ENCODE results near the gene KIZ. TPM values are rescaled to one million over a fixed set of nuclear protein-coding genes. Genes with fewer than 3 reads are reported as not detected.

Gene KIZ
- total RNA-seq, 1 experiment from 2014 or later, result 43.6 TPM

DNA sequence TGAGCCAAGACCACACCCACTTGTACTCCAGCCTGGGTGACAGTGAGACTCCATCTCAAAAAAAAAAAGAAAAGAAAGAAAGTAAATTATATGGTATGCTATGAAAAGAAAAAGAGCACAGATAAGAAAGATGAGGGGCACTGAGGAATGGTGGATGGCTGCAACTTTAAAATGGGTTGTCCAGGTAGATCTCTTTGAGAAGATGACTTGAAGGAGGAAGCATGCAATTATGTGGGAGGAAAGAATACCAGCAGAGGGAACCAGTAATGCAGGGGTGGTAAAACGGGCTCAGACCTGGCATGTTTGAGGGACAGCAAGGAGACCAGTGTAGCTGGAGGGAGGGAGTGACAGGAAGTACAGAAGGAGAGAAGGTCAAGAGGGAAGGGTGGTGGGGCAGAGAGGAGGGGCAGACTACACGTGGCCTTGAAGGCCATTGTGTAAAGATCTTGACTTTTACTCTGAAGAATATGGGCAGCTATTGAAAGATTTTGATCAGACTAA, 42.0 kb upstream of the KIZ start:
- H3K9me3 Mint-ChIP-seq, result peaks cover 12% of the 10 kb centered on the region

DNA sequence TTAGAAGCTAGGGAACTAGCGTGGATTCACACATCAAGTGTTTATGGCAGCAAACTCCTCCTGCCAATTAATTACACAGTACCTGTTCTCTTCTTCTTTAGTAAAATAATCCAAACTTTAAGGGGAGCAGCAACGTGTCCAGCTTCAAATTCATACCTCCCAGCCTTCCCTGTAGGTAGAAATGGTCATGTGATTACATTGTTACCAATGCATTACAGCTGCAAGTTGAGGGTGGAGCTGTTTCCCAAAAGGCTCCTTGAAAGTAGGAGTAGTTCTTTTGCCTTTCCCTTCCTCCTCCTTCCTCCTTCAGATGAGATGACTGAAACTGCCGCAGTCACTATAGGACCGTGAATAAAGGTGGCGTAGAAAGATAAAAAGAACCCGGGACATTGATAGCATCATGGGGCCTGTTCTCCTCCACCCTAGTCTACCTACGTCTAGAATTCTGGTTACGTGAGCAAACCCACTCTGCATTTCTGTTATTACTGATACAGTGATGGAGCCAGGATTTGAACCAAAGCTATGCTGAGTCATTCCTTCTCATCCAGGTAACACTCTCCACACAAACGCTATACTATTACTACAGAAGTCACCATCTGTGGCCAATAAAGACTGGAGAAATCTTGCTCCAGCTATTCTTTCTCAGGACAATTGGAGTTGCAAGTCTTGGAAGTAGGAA, 37.9 kb upstream of the KIZ start:
- TF ChIP-seq, protein P1, sequence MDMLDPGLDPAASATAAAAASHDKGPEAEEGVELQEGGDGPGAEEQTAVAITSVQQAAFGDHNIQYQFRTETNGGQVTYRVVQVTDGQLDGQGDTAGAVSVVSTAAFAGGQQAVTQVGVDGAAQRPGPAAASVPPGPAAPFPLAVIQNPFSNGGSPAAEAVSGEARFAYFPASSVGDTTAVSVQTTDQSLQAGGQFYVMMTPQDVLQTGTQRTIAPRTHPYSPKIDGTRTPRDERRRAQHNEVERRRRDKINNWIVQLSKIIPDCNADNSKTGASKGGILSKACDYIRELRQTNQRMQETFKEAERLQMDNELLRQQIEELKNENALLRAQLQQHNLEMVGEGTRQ (CRISPR knock-in tag; IDR thresholded peaks at IDR 0.05), result peak; percentile 76
- TF ChIP-seq, protein P2, sequence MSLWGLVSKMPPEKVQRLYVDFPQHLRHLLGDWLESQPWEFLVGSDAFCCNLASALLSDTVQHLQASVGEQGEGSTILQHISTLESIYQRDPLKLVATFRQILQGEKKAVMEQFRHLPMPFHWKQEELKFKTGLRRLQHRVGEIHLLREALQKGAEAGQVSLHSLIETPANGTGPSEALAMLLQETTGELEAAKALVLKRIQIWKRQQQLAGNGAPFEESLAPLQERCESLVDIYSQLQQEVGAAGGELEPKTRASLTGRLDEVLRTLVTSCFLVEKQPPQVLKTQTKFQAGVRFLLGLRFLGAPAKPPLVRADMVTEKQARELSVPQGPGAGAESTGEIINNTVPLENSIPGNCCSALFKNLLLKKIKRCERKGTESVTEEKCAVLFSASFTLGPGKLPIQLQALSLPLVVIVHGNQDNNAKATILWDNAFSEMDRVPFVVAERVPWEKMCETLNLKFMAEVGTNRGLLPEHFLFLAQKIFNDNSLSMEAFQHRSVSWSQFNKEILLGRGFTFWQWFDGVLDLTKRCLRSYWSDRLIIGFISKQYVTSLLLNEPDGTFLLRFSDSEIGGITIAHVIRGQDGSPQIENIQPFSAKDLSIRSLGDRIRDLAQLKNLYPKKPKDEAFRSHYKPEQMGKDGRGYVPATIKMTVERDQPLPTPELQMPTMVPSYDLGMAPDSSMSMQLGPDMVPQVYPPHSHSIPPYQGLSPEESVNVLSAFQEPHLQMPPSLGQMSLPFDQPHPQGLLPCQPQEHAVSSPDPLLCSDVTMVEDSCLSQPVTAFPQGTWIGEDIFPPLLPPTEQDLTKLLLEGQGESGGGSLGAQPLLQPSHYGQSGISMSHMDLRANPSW (CRISPR knock-in tag; conservative IDR thresholded peaks at IDR 0.05; ENCODE audit: low read depth), result no peak
- H3K4me3 Mint-ChIP-seq, result no peak overlapping the region
- no peaks in the 10 kb centered on the region for H3K36me3 Mint-ChIP-seq
- peaks cover 7% of the 10 kb centered on the region for H3K9me3 Mint-ChIP-seq
- ChIA-PET POLR2A (no interaction called here), CTCF (interaction anchor here (1.0 to 1.7 kb wide), 5 partner anchors 12 to 250 kb away, joined by 3 to 8 read pairs (median 3); no protein-coding TSS in a partner anchor)
- DNase-seq (ENCODE audit: low spot score), result no peak
- ATAC-seq, result peak; percentile 47
- no peaks in the 10 kb centered on the region for H3K27me3 Mint-ChIP-seq (ENCODE audit: low read depth)
- no peak overlapping the region for H3K27ac Mint-ChIP-seq
- H3K4me1 Mint-ChIP-seq, result peaks cover 58% of the 10 kb centered on the region

More for the DNA sequence above, 42.0 kb upstream of the KIZ start:
- POLR2A ChIA-PET, result interaction anchor here (0.5 kb wide), 1 partner anchor 93 kb away, joined by 3 read pairs; no protein-coding TSS in a partner anchor
- TF ChIP-seq ZNF396 (CRISPR knock-in tag; IDR thresholded peaks at IDR 0.05; ENCODE audit: borderline replicate concordance) (no peak), RELA (CRISPR knock-in tag; IDR thresholded peaks at IDR 0.05; ENCODE audit: borderline replicate concordance) (no peak)
- TF ChIP-seq, protein P3, sequence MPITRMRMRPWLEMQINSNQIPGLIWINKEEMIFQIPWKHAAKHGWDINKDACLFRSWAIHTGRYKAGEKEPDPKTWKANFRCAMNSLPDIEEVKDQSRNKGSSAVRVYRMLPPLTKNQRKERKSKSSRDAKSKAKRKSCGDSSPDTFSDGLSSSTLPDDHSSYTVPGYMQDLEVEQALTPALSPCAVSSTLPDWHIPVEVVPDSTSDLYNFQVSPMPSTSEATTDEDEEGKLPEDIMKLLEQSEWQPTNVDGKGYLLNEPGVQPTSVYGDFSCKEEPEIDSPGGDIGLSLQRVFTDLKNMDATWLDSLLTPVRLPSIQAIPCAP (CRISPR knock-in tag; IDR thresholded peaks at IDR 0.05), result no peak
- TF ChIP-seq, protein P4, sequence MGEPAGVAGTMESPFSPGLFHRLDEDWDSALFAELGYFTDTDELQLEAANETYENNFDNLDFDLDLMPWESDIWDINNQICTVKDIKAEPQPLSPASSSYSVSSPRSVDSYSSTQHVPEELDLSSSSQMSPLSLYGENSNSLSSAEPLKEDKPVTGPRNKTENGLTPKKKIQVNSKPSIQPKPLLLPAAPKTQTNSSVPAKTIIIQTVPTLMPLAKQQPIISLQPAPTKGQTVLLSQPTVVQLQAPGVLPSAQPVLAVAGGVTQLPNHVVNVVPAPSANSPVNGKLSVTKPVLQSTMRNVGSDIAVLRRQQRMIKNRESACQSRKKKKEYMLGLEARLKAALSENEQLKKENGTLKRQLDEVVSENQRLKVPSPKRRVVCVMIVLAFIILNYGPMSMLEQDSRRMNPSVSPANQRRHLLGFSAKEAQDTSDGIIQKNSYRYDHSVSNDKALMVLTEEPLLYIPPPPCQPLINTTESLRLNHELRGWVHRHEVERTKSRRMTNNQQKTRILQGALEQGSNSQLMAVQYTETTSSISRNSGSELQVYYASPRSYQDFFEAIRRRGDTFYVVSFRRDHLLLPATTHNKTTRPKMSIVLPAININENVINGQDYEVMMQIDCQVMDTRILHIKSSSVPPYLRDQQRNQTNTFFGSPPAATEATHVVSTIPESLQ (CRISPR knock-in tag; IDR thresholded peaks at IDR 0.05), result no peak
- CTCF ChIA-PET, result interaction anchor here (0.8 kb wide), 1 partner anchor 35 kb away, joined by 3 read pairs; no protein-coding TSS in a partner anchor
- DNase-seq (ENCODE audit: low spot score) (no peak), ATAC-seq (no peak)
- Mint-ChIP-seq H3K4me1 (peaks cover 19% of the 10 kb centered on the region), H3K27me3 (ENCODE audit: low read depth) (no peaks in the 10 kb centered on the region; the same call in 1 of the 2 replicates), H3K36me3 (no peaks in the 10 kb centered on the region), H3K4me3 (no peak overlapping the region), H3K27ac (no peak overlapping the region)

DNA sequence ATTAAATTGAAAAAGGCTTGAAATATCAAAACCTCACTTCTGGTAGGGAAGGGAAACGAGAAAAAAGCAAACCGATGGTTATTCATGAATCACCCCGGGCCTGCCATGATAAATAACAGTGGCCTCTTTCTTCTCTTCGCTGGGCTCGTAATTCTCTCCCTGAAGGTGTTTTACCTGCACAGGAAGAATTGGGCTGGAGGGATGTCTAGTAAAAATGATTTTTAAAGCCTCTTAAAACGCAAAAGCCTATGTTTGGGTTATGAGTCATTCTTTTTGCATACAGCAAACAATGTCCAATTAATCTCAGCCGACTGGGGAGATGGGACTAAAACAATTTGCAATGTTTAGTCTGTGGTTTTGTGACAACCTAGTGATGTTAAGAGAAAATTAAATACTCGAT, 36.5 kb upstream of the KIZ start:
- Mint-ChIP-seq H3K27me3 (ENCODE audit: low read depth) (peaks cover 2% of the 10 kb centered on the region; the same call in 1 of the 2 replicates), H3K9me3 (peaks cover 7% of the 10 kb centered on the region), H3K27ac (peak overlapping the region; percentile 73), H3K4me1 (peaks cover 65% of the 10 kb centered on the region), H3K36me3 (no peaks in the 10 kb centered on the region), H3K4me3 (no peak overlapping the region)
- ATAC-seq (no peak), DNase-seq (ENCODE audit: low spot score) (no peak)
- ChIA-PET POLR2A (no interaction called here), CTCF (interaction anchor here (1.1 to 1.9 kb wide), 4 partner anchors 11 to 245 kb away, joined by 3 to 10 read pairs (median 4); no protein-coding TSS in a partner anchor)
- TF ChIP-seq, protein P5, sequence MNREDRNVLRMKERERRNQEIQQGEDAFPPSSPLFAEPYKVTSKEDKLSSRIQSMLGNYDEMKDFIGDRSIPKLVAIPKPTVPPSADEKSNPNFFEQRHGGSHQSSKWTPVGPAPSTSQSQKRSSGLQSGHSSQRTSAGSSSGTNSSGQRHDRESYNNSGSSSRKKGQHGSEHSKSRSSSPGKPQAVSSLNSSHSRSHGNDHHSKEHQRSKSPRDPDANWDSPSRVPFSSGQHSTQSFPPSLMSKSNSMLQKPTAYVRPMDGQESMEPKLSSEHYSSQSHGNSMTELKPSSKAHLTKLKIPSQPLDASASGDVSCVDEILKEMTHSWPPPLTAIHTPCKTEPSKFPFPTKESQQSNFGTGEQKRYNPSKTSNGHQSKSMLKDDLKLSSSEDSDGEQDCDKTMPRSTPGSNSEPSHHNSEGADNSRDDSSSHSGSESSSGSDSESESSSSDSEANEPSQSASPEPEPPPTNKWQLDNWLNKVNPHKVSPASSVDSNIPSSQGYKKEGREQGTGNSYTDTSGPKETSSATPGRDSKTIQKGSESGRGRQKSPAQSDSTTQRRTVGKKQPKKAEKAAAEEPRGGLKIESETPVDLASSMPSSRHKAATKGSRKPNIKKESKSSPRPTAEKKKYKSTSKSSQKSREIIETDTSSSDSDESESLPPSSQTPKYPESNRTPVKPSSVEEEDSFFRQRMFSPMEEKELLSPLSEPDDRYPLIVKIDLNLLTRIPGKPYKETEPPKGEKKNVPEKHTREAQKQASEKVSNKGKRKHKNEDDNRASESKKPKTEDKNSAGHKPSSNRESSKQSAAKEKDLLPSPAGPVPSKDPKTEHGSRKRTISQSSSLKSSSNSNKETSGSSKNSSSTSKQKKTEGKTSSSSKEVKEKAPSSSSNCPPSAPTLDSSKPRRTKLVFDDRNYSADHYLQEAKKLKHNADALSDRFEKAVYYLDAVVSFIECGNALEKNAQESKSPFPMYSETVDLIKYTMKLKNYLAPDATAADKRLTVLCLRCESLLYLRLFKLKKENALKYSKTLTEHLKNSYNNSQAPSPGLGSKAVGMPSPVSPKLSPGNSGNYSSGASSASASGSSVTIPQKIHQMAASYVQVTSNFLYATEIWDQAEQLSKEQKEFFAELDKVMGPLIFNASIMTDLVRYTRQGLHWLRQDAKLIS (CRISPR knock-in tag; IDR thresholded peaks at IDR 0.05; ENCODE audit: borderline replicate concordance), result no peak
- TF ChIP-seq PRRX2 (CRISPR knock-in tag; IDR thresholded peaks at IDR 0.05) (no peak), ATF1 (CRISPR knock-in tag; IDR thresholded peaks at IDR 0.05) (no peak), ZNF121 (CRISPR knock-in tag; IDR thresholded peaks at IDR 0.05) (no peak), NFATC4 (CRISPR knock-in tag; IDR thresholded peaks at IDR 0.05) (no peak), TEAD4 (CRISPR knock-in tag; IDR thresholded peaks at IDR 0.05) (no peak), GABPB1 (CRISPR knock-in tag; IDR thresholded peaks at IDR 0.05) (no peak)
- TF ChIP-seq, protein P1 (CRISPR knock-in tag; IDR thresholded peaks at IDR 0.05), result no peak
- TF ChIP-seq, protein P6, sequence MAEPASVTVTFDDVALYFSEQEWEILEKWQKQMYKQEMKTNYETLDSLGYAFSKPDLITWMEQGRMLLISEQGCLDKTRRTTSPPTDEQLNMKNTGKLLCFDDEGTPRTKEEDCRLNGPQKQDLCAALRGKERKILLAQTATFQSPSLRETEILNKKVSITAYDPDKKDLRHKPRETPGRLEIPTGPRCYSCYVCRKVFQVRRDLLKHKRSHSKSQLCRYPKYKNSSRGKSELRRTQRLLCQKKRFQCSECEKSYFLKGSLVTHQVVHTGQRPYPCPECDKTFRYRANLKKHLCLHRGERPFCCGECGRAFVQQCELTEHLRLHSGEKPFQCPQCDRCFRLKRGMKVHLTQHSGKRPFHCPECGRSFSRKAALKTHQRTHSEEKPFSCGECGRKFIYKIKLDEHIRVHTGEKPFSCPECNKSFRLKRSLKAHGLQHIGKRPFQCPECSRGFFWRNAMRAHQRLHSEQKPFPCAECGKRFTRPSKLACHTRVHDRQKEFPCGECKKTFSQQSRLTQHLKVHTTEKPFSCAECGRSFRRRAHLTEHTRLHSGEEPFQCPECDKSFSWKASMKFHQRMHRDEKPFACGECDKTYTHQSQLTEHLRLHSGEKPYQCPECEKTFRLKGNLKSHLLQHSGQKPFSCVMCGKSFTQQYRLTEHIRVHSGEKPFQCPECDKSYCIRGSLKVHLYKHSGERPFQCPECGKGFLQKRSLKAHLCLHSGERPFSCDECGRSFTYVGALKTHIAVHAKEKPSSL (CRISPR knock-in tag; conservative IDR thresholded peaks at IDR 0.05), result no peak
